HL-60 (cell line): ENCODE data around the gene RPL6.

Experiments
- POLR2AphosphoS5 ChIP-seq: IDR thresholded peaks from 2 replicates; pipeline ENCODE4 v1.6.1; 2012; ENCODE audit warnings: low read depth
- SPI1 ChIP-seq: IDR thresholded peaks from 2 replicates; pipeline ENCODE4 v1.6.1; 2012; ENCODE audit warnings: low read depth, mild to moderate bottlenecking, borderline replicate concordance
- TF ChIP-seq, protein P1 (sequence below): IDR thresholded peaks from one replicate; pipeline ENCODE4 v1.5.1; 2011; ENCODE audit warnings: low read length, control low read depth, inconsistent platforms; ENCODE audit not compliant: insufficient read depth
- TF ChIP-seq, protein P2 (sequence below): IDR thresholded peaks from 2 replicates; pipeline ENCODE4 v1.6.1; 2012; ENCODE audit warnings: low read depth; ENCODE audit not compliant: insufficient replicate concordance

- TF ChIP-seq, protein P1, sequence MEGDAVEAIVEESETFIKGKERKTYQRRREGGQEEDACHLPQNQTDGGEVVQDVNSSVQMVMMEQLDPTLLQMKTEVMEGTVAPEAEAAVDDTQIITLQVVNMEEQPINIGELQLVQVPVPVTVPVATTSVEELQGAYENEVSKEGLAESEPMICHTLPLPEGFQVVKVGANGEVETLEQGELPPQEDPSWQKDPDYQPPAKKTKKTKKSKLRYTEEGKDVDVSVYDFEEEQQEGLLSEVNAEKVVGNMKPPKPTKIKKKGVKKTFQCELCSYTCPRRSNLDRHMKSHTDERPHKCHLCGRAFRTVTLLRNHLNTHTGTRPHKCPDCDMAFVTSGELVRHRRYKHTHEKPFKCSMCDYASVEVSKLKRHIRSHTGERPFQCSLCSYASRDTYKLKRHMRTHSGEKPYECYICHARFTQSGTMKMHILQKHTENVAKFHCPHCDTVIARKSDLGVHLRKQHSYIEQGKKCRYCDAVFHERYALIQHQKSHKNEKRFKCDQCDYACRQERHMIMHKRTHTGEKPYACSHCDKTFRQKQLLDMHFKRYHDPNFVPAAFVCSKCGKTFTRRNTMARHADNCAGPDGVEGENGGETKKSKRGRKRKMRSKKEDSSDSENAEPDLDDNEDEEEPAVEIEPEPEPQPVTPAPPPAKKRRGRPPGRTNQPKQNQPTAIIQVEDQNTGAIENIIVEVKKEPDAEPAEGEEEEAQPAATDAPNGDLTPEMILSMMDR = no peak
- TF ChIP-seq POLR2AphosphoS5 (no peak), SPI1 (no peak)
- TF ChIP-seq, protein P2, sequence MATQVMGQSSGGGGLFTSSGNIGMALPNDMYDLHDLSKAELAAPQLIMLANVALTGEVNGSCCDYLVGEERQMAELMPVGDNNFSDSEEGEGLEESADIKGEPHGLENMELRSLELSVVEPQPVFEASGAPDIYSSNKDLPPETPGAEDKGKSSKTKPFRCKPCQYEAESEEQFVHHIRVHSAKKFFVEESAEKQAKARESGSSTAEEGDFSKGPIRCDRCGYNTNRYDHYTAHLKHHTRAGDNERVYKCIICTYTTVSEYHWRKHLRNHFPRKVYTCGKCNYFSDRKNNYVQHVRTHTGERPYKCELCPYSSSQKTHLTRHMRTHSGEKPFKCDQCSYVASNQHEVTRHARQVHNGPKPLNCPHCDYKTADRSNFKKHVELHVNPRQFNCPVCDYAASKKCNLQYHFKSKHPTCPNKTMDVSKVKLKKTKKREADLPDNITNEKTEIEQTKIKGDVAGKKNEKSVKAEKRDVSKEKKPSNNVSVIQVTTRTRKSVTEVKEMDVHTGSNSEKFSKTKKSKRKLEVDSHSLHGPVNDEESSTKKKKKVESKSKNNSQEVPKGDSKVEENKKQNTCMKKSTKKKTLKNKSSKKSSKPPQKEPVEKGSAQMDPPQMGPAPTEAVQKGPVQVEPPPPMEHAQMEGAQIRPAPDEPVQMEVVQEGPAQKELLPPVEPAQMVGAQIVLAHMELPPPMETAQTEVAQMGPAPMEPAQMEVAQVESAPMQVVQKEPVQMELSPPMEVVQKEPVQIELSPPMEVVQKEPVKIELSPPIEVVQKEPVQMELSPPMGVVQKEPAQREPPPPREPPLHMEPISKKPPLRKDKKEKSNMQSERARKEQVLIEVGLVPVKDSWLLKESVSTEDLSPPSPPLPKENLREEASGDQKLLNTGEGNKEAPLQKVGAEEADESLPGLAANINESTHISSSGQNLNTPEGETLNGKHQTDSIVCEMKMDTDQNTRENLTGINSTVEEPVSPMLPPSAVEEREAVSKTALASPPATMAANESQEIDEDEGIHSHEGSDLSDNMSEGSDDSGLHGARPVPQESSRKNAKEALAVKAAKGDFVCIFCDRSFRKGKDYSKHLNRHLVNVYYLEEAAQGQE = no peak
Measured at GRCh38 chr12:112370868-112371510, 38.4 kb downstream of the RPL6 start.
